HepG2 (cell line): Measurements from ENCODE around the gene PCDHAC1. TPM values are rescaled to one million over a fixed set of nuclear protein-coding genes. Genes with fewer than 3 reads are reported as not detected.

ENCODE experiments used
- ATAC-seq: fragments of 200-7000 bp; cut with Tn5 transposase; 3 replicates; pipeline ENCODE4 v1.9.1; 2020; ENCODE audit warnings: mild to moderate bottlenecking, moderate library complexity
- BruUV-seq: library from RNA; stranded (reverse); fragments of 400-500 nt; replicated peaks from 2 replicates; lab custom pipeline; 2021; lab: Mats Ljungman, UMichigan
- CTCF ChIA-PET: fragments of 300-600 bp; formaldehyde crosslinking; extraction: SDS; loops from one replicate; lab custom pipeline; 2021; ENCODE audit warnings: low total read pairs, inconsistent platforms, low intra/inter-chr PET ratio; lab: Yijun Ruan, JAX
- POLR2A ChIA-PET: fragments of 350-600 bp; sonication (Branson Sonifier 250); formaldehyde crosslinking; loops from one replicate; lab custom pipeline; 2020; ENCODE audit warnings: antibody characterized with exemption, inconsistent platforms; lab: Yijun Ruan, JAX
- DNase-seq: peaks from one replicate; pipeline ENCODE4 v3.0.0-alpha.2; 2015; ENCODE audit warnings: low spot score
- FAIRE-seq: peaks from 3 replicates; lab custom pipeline; 2011; peaks lifted over from hg19 to GRCh38; lab: Jason Lieb, UNC
- H2AFZ ChIP-seq: one replicate; pipeline ENCODE4 v1.6.1; 2011; ENCODE audit warnings: low read length, inconsistent platforms
- H3K27ac ChIP-seq: fragments of 300-600 bp; 3 replicates; pipeline ENCODE4 v1.8.0; 2011; ENCODE audit warnings: mixed run types, mild to moderate bottlenecking, mixed read lengths, low read length, inconsistent platforms; ENCODE audit not compliant: insufficient read depth; ENCODE audit errors: extremely low read length
- H3K27me3 ChIP-seq, 2 experiments: fragments of 200-600 bp in 1 of 2; 2 replicates in 1 of 2; 3 replicates in 1 of 2; pipeline versions ENCODE4 v1.6.0 to v1.8.0; 2011; ENCODE audit warnings: low read length in 2 of 2, mild to moderate bottlenecking in 2 of 2, moderate library complexity in 2 of 2, inconsistent platforms in 1 of 2; ENCODE audit not compliant: insufficient read depth in 2 of 2, control insufficient read depth in 1 of 2
- H3K36me3 ChIP-seq, 2 experiments: fragments of 200-600 bp in 1 of 2; replicated peaks in 1 of 2; 2 replicates in 1 of 2; 3 replicates in 1 of 2; pipeline versions ENCODE4 v1.5.1 to v1.8.0; 2011; ENCODE audit warnings: low read length in 2 of 2, inconsistent platforms in 1 of 2; ENCODE audit not compliant: insufficient read depth in 2 of 2, control insufficient read depth in 1 of 2
- H3K4me1 ChIP-seq: 2 replicates; pipeline ENCODE4 v1.5.1; 2012; ENCODE audit warnings: low read length, inconsistent platforms; ENCODE audit not compliant: insufficient read depth
- H3K4me2 ChIP-seq: 2 replicates; pipeline ENCODE4 v1.6.0; 2011; ENCODE audit warnings: low read depth, low read length, inconsistent platforms
- H3K4me3 ChIP-seq, 3 experiments: fragments of 200-600 bp in 1 of 3; sonication (generic), shearing (Covaris generic) in 1 of 3; replicated peaks in 1 of 3; 2 replicates each; pipeline ENCODE4 v1.5.1; 2011 to 2016; ENCODE audit warnings: low read length in 3 of 3, inconsistent platforms in 2 of 3, low read depth in 2 of 3, mild to moderate bottlenecking in 2 of 3, control low read depth in 1 of 3, mixed read lengths in 1 of 3; ENCODE audit not compliant: insufficient read depth in 1 of 3
- H3K79me2 ChIP-seq: one replicate; pipeline ENCODE4 v1.6.1; 2011; ENCODE audit warnings: low read length, inconsistent platforms; ENCODE audit not compliant: insufficient read depth
- H3K9ac ChIP-seq: 2 replicates; pipeline ENCODE4 v1.6.0; 2011; ENCODE audit warnings: mild to moderate bottlenecking, low read depth, low read length, inconsistent platforms; ENCODE audit not compliant: insufficient read depth
- H3K9me3 ChIP-seq: 2 replicates; pipeline ENCODE4 v1.5.1; 2012; ENCODE audit warnings: mild to moderate bottlenecking, low read length
- H4K20me1 ChIP-seq: 2 replicates; pipeline ENCODE4 v1.6.0; 2011; ENCODE audit warnings: inconsistent platforms, mild to moderate bottlenecking, low read length, moderate library complexity; ENCODE audit not compliant: insufficient read depth
- AGO2 ChIP-seq: fragments of 200-400 bp; formaldehyde crosslinking; optimal IDR thresholded peaks from 2 replicates; pipeline ENCODE3; 2017; ENCODE audit warnings: mild to moderate bottlenecking, low read depth, low read length, moderate library complexity
- NFYB ChIP-seq: sonication (generic); formaldehyde crosslinking; IDR thresholded peaks from 2 replicates; pipeline ENCODE4 v1.4.0; 2020; ENCODE audit warnings: missing genetic modification reagents
- SOX6 ChIP-seq, 2 experiments: fragments of 450-650 bp in 1 of 2; sonication (generic) in 1 of 2; formaldehyde crosslinking in 1 of 2; IDR thresholded peaks; 2 replicates each; pipeline versions ENCODE4 v1.4.0 to v1.6.1; 2017 to 2020; ENCODE audit warnings: antibody characterized with exemption in 1 of 2, mild to moderate bottlenecking in 1 of 2, missing genetic modification reagents in 1 of 2
- ZNF562 ChIP-seq: sonication (generic); formaldehyde crosslinking; IDR thresholded peaks from 2 replicates; pipeline ENCODE4 v1.8.0; 2022; ENCODE audit warnings: missing genetic modification reagents, borderline replicate concordance
- ZNF597 ChIP-seq: sonication (generic); formaldehyde crosslinking; IDR thresholded peaks from 2 replicates; pipeline ENCODE4 v1.5.0; 2020; ENCODE audit warnings: missing genetic modification reagents
- WGBS: methylation state at CpG from one replicate; pipeline ENCODE4 v1.1.6; 2017; ENCODE audit warnings: low lambda C conversion rate; 5-methylcytosine and 5-hydroxymethylcytosine counted together
- in situ Hi-C: cut with HindIII; loops from 2 replicates; pipeline ENCODE4 v1.10.0; 2017; ENCODE audit warnings: low pct_unique_long_range_greater_than_20kb; ENCODE audit not compliant: extremely low pct_ligation_motif_present
- intact Hi-C: fragments of 100-400 bp; cut with micrococcal nuclease; formaldehyde crosslinking; loops from one replicate; pipeline ENCODE4 v1.10.0; 2022; ENCODE audit not compliant: unreplicated experiment
- polyA plus RNA-seq, 8 experiments: library from polyadenylated mRNA; depleted of rRNA in 3 of 8; stranded (reverse) in 7 of 8; unstranded in 1 of 8; fragments of >200 nt; fragmentation: Illumina TruSeq in 4 of 8; extraction: Trizol in 4 of 8; gene quantifications; 2 replicates each; pipeline versions ENCODE4 v1.2.1 to v1.2.3, GENCODE V29; 2011 to 2016; ENCODE audit warnings: low read depth in 4 of 8, missing spikeins in 1 of 8, mixed read lengths in 1 of 8; ENCODE audit not compliant: insufficient read depth in 1 of 8
- total RNA-seq, 5 experiments: library from RNA; depleted of rRNA; stranded (reverse); fragments of >200 nt; fragmentation: Illumina TruSeq; extraction: Trizol; gene quantifications; 2 replicates each; pipeline ENCODE4 v1.2.3, GENCODE V29; 2016; ENCODE audit warnings: low read depth in 1 of 5
- TF ChIP-seq, protein P1 (sequence below): sonication (generic); formaldehyde crosslinking; IDR thresholded peaks from 2 replicates; pipeline ENCODE4 v1.5.1; 2020; ENCODE audit warnings: missing genetic modification reagents, mild to moderate bottlenecking, borderline replicate concordance
- TF ChIP-seq, protein P2 (sequence below): sonication (generic); formaldehyde crosslinking; IDR thresholded peaks from 2 replicates; pipeline ENCODE4 v1.5.1; 2020; ENCODE audit warnings: mild to moderate bottlenecking, missing genetic modification reagents, borderline replicate concordance
- TF ChIP-seq, protein P3 (sequence below): sonication (generic); formaldehyde crosslinking; IDR thresholded peaks from 2 replicates; pipeline ENCODE4 v1.4.0; 2020; ENCODE audit warnings: mild to moderate bottlenecking, missing genetic modification reagents

Gene PCDHAC1
- total and polyA plus RNA-seq, 2 of the 13 experiments (the other 11 are each of a cell fraction or from before 2014, with no cell fraction given) = 0.04 TPM; not detected in 1

- ChIA-PET CTCF (no interaction called here), POLR2A (no interaction called here)
- no peak for TF ChIP-seq SOX6 (IDR thresholded peaks at IDR 0.05)
- no peak for TF ChIP-seq SOX6 (CRISPR knock-in tag; IDR thresholded peaks at IDR 0.05)
- TF ChIP-seq, protein P1, sequence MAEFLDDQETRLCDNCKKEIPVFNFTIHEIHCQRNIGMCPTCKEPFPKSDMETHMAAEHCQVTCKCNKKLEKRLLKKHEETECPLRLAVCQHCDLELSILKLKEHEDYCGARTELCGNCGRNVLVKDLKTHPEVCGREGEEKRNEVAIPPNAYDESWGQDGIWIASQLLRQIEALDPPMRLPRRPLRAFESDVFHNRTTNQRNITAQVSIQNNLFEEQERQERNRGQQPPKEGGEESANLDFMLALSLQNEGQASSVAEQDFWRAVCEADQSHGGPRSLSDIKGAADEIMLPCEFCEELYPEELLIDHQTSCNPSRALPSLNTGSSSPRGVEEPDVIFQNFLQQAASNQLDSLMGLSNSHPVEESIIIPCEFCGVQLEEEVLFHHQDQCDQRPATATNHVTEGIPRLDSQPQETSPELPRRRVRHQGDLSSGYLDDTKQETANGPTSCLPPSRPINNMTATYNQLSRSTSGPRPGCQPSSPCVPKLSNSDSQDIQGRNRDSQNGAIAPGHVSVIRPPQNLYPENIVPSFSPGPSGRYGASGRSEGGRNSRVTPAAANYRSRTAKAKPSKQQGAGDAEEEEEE (CRISPR knock-in tag) = no peak
- TF ChIP-seq ZNF562 = no peak
- TF ChIP-seq, protein P2, sequence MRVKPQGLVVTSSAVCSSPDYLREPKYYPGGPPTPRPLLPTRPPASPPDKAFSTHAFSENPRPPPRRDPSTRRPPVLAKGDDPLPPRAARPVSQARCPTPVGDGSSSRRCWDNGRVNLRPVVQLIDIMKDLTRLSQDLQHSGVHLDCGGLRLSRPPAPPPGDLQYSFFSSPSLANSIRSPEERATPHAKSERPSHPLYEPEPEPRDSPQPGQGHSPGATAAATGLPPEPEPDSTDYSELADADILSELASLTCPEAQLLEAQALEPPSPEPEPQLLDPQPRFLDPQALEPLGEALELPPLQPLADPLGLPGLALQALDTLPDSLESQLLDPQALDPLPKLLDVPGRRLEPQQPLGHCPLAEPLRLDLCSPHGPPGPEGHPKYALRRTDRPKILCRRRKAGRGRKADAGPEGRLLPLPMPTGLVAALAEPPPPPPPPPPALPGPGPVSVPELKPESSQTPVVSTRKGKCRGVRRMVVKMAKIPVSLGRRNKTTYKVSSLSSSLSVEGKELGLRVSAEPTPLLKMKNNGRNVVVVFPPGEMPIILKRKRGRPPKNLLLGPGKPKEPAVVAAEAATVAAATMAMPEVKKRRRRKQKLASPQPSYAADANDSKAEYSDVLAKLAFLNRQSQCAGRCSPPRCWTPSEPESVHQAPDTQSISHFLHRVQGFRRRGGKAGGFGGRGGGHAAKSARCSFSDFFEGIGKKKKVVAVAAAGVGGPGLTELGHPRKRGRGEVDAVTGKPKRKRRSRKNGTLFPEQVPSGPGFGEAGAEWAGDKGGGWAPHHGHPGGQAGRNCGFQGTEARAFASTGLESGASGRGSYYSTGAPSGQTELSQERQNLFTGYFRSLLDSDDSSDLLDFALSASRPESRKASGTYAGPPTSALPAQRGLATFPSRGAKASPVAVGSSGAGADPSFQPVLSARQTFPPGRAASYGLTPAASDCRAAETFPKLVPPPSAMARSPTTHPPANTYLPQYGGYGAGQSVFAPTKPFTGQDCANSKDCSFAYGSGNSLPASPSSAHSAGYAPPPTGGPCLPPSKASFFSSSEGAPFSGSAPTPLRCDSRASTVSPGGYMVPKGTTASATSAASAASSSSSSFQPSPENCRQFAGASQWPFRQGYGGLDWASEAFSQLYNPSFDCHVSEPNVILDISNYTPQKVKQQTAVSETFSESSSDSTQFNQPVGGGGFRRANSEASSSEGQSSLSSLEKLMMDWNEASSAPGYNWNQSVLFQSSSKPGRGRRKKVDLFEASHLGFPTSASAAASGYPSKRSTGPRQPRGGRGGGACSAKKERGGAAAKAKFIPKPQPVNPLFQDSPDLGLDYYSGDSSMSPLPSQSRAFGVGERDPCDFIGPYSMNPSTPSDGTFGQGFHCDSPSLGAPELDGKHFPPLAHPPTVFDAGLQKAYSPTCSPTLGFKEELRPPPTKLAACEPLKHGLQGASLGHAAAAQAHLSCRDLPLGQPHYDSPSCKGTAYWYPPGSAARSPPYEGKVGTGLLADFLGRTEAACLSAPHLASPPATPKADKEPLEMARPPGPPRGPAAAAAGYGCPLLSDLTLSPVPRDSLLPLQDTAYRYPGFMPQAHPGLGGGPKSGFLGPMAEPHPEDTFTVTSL (CRISPR knock-in tag) = no peak
- no peak for TF ChIP-seq AGO2
- TF ChIP-seq, protein P3, sequence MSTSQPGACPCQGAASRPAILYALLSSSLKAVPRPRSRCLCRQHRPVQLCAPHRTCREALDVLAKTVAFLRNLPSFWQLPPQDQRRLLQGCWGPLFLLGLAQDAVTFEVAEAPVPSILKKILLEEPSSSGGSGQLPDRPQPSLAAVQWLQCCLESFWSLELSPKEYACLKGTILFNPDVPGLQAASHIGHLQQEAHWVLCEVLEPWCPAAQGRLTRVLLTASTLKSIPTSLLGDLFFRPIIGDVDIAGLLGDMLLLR (CRISPR knock-in tag) = no peak
- no peak for TF ChIP-seq ZNF597 (CRISPR knock-in tag)
- TF ChIP-seq NFYB (CRISPR knock-in tag) = no peak
- Histone ChIP-seq H3K4me2 (no peak overlapping the region), H4K20me1 (no peaks in the 10 kb centered on the region), H3K9ac (no peak overlapping the region), H3K4me3 (no peak overlapping the region), H3K27ac (no peak overlapping the region), H3K79me2 (no peaks in the 10 kb centered on the region), H3K9me3 (no peaks in the 10 kb centered on the region), H2AFZ (no peak overlapping the region), H3K27me3 (no peaks in the 10 kb centered on the region), H3K4me1 (no peaks in the 10 kb centered on the region), H3K36me3 (no peaks in the 10 kb centered on the region)
- no peak for DNase-seq
- intact Hi-C loops (no loop called here), in situ Hi-C loops (no loop called here)
- WGBS = 0% methylated on average over 1 of the region's 1 CpG
- ATAC-seq = no peak
- BruUV-seq = no TSS peak
- FAIRE-seq = no peak
These were observed 52.9 kb downstream of the PCDHAC1 start for GRCh38 chr5:140978983-140979382.
